ENCODE results near the gene TSPAN3.

The TSPAN3 gene

GRCh38 chr15:77020348-77021087, 50.4 kb downstream of the TSPAN3 start:
- TF ChIP-seq YY1 (IDR thresholded peaks at IDR 0.05; ENCODE audit: insufficient read depth, insufficient read length), result no peak
- TF ChIP-seq SUZ12 (IDR thresholded peaks at IDR 0.05; ENCODE audit: extremely low read depth, insufficient read depth, insufficient read length), result no peak
- TF ChIP-seq ZNF274 (IDR thresholded peaks at IDR 0.05; ENCODE audit: low read depth, low read length), result no peak
- DNase-seq (ENCODE audit: low read depth, low spot score), result no peak
- Histone ChIP-seq H3K4me3 (ENCODE audit: insufficient read length, low read depth) (no peak overlapping the region), H3K36me3 (ENCODE audit: insufficient read depth, insufficient read length, low read length) (no peaks in the 10 kb centered on the region), H3K9ac (ENCODE audit: insufficient read length, low read depth) (no peak overlapping the region), H3K27me3 (ENCODE audit: insufficient read depth, insufficient read length) (no peaks in the 10 kb centered on the region), H3K9me3 (ENCODE audit: insufficient read depth, low read length) (no peaks in the 10 kb centered on the region), H3K4me1 (ENCODE audit: insufficient read depth, insufficient read length) (peaks cover 19% of the 10 kb centered on the region)

DNA sequence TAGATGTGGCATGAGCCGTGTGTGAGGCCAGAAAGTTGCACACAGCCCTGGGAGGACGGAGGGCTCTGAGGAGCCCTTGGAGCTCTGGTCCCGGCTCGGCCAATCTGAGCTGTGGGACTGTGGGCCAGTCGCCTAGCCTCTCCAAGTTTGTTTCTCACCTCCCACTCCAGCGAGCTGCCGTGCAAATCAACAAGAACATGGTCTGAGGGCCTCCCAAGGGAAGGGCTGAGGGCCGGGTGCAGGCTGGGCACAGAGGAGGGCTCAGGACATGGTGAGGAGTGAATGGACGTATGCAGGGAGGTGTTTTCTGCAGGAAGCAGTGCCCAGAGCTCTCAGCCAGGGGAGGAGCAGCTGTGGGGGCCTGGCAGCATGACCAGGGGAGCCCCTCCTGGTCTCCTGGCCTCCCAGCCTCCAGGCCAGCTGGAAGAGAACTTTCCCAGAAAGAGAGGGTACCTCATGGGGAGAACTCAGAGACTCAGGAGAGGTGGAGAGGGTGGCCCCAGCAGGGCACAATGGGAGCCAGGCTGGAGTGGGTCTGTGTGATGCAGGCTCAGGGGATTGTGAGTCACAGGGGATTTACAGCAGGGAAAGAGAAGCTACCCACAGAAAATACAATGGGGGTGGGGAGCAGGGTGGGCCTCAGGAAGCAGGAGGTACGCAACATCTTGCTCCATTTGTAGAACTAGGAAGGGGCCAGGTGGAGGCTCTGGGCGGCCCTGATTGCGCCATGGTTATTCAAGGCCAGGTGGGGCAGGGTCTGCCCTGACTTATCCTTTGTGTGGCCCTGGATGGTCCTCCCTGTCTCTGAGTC, 51.2 kb downstream of the TSPAN3 start:
- Histone ChIP-seq H3K4me3 (ENCODE audit: insufficient read length, low read depth) (no peak overlapping the region), H3K36me3 (ENCODE audit: insufficient read depth, insufficient read length, low read length) (no peaks in the 10 kb centered on the region), H3K9ac (ENCODE audit: insufficient read length, low read depth) (no peak overlapping the region), H3K4me1 (ENCODE audit: insufficient read depth, insufficient read length) (peaks cover 17% of the 10 kb centered on the region), H3K27me3 (ENCODE audit: insufficient read depth, insufficient read length) (no peaks in the 10 kb centered on the region), H3K9me3 (ENCODE audit: insufficient read depth, low read length) (no peaks in the 10 kb centered on the region)
- no peak for DNase-seq (ENCODE audit: low read depth, low spot score)
- no peak for TF ChIP-seq YY1 (IDR thresholded peaks at IDR 0.05; ENCODE audit: insufficient read depth, insufficient read length)
- TF ChIP-seq ZNF274 (IDR thresholded peaks at IDR 0.05; ENCODE audit: low read depth, low read length), result no peak
- no peak for TF ChIP-seq SUZ12 (IDR thresholded peaks at IDR 0.05; ENCODE audit: extremely low read depth, insufficient read depth, insufficient read length)

DNA sequence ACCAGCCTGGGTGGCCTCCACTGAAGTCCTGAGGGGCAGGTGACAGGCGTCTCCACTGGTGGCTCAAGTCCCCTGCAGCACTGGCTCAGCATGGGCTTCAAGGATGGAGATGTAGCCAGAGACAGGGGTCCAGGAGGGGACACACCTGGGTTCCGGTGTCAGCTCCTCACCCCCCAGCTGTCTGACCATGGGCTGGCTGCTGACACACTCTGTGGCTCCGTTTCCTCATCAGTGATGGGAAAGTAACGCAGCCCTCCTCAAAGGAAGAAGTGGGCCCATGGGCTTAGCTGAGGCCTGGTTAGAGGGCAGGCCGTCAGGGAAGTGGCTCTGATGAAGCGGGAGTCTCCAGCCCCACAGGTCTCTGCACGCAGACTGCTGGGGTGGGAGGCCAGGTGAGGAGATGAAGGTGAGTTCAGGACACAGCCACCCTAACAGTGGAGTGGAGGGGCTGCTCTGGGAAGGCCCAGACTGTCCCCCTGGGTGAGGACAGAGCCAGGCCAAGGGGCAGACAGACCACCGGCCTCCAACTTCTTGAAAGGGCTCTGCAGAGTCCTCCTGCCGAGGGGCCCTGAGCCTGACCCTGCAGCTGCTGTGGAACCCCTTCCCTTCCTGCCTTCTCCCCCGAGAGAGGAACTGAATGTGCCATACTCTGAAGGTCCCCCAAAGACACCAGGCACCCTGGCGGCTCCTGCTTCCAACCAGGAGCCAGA, 52.0 kb downstream of the TSPAN3 start:
- no peak for DNase-seq (ENCODE audit: low read depth, low spot score)
- Histone ChIP-seq H3K9me3 (ENCODE audit: insufficient read depth, low read length) (no peaks in the 10 kb centered on the region), H3K4me3 (ENCODE audit: insufficient read length, low read depth) (no peak overlapping the region), H3K4me1 (ENCODE audit: insufficient read depth, insufficient read length) (peaks cover 18% of the 10 kb centered on the region), H3K27me3 (ENCODE audit: insufficient read depth, insufficient read length) (no peaks in the 10 kb centered on the region), H3K9ac (ENCODE audit: insufficient read length, low read depth) (no peak overlapping the region), H3K36me3 (ENCODE audit: insufficient read depth, insufficient read length, low read length) (no peaks in the 10 kb centered on the region)
- no peak for TF ChIP-seq ZNF274 (IDR thresholded peaks at IDR 0.05; ENCODE audit: low read depth, low read length)

DNA sequence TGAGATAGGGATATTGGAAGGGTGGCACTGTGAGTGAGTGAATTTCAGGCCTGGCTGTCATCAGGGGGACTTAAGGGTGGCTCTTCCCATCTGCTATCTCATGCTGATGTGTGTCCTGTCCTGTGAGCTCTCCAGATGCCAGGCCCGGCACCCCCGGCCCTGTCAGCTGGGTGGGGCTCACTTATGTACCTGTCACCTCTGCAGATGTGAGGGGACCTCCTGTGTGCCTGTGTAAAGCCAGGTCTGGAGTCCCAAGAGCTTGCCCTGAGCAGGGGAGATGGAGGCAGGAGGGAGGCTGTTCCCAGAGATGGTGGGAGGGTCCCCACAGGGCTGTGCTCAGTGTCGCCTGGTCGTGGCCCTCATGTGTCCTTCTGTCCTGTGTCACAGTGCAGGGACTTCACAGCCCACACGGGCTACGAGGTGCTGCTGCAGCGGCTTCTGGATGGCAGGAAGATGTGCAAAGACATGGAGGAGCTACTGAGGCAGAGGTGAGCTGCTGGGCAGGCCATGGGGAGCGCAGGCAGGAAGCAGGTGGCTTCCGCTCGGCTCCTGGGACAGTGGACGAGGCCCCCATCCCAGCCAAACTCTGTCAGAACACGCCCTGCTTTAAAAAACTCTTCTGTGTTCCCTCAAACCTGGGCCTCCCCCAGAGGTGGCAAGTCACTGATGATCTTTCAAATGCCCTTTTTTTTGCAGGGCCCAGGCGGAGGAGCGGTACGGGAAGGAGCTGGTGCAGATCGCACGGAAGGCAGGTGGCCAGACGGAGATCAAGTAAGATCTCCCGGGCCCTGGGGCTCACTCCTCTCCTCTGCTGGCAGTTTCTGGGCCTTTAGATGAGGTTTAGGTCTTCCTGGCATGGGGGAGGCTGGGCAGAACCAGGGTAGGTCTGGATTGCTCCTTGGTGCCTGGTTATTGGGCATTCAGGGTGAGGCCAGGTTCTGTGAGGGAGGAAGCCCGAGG, 52.9 kb downstream of the TSPAN3 start:
- Histone ChIP-seq H3K36me3 (ENCODE audit: insufficient read depth, insufficient read length, low read length) (no peaks in the 10 kb centered on the region), H3K4me3 (ENCODE audit: insufficient read length, low read depth) (no peak overlapping the region), H3K27me3 (ENCODE audit: insufficient read depth, insufficient read length) (no peaks in the 10 kb centered on the region), H3K4me1 (ENCODE audit: insufficient read depth, insufficient read length) (peaks cover 18% of the 10 kb centered on the region), H3K9ac (ENCODE audit: insufficient read length, low read depth) (no peak overlapping the region), H3K9me3 (ENCODE audit: insufficient read depth, low read length) (no peaks in the 10 kb centered on the region)
- TF ChIP-seq YY1 (IDR thresholded peaks at IDR 0.05; ENCODE audit: insufficient read depth, insufficient read length) (no peak), ZNF274 (IDR thresholded peaks at IDR 0.05; ENCODE audit: low read depth, low read length) (no peak), SUZ12 (IDR thresholded peaks at IDR 0.05; ENCODE audit: extremely low read depth, insufficient read depth, insufficient read length) (no peak)
- no peak for DNase-seq (ENCODE audit: low read depth, low spot score)

- TF ChIP-seq YY1 (IDR thresholded peaks at IDR 0.05; ENCODE audit: insufficient read depth, insufficient read length) (no peak), ZNF274 (IDR thresholded peaks at IDR 0.05; ENCODE audit: low read depth, low read length) (no peak), SUZ12 (IDR thresholded peaks at IDR 0.05; ENCODE audit: extremely low read depth, insufficient read depth, insufficient read length) (no peak)
- peaks cover 18% of the 10 kb centered on the region for H3K4me1 ChIP-seq (ENCODE audit: insufficient read depth, insufficient read length)
- H3K9me3 ChIP-seq (ENCODE audit: insufficient read depth, low read length), result no peaks in the 10 kb centered on the region
- no peak overlapping the region for H3K9ac ChIP-seq (ENCODE audit: insufficient read length, low read depth)
- DNase-seq (ENCODE audit: low read depth, low spot score), result no peak
- no peaks in the 10 kb centered on the region for H3K36me3 ChIP-seq (ENCODE audit: insufficient read depth, insufficient read length, low read length)
- no peaks in the 10 kb centered on the region for H3K27me3 ChIP-seq (ENCODE audit: insufficient read depth, insufficient read length)
- H3K4me3 ChIP-seq (ENCODE audit: insufficient read length, low read depth), result no peak overlapping the region
Observed at GRCh38 chr15:77017091-77017660, 53.7 kb downstream of the TSPAN3 start.

GRCh38 chr15:77016321-77016695, 54.6 kb downstream of the TSPAN3 start:
- Histone ChIP-seq H3K4me3 (ENCODE audit: insufficient read length, low read depth) (no peak overlapping the region), H3K9ac (ENCODE audit: insufficient read length, low read depth) (no peak overlapping the region), H3K27me3 (ENCODE audit: insufficient read depth, insufficient read length) (no peaks in the 10 kb centered on the region), H3K36me3 (ENCODE audit: insufficient read depth, insufficient read length, low read length) (no peaks in the 10 kb centered on the region), H3K9me3 (ENCODE audit: insufficient read depth, low read length) (no peaks in the 10 kb centered on the region), H3K4me1 (ENCODE audit: insufficient read depth, insufficient read length) (peaks cover 18% of the 10 kb centered on the region)
- DNase-seq (ENCODE audit: low read depth, low spot score), result no peak
- TF ChIP-seq YY1 (IDR thresholded peaks at IDR 0.05; ENCODE audit: insufficient read depth, insufficient read length), result no peak
- TF ChIP-seq ZNF274 (IDR thresholded peaks at IDR 0.05; ENCODE audit: low read depth, low read length), result no peak
- no peak for TF ChIP-seq SUZ12 (IDR thresholded peaks at IDR 0.05; ENCODE audit: extremely low read depth, insufficient read depth, insufficient read length)

Data from NT2/D1 (cell line).